Hepatocyte (in vitro differentiated cells): ENCODE data around the gene HTT. TPM values are rescaled to one million over a fixed set of nuclear protein-coding genes. Genes with fewer than 3 reads are reported as not detected.

Experiments
- DNase-seq: peaks from one replicate; pipeline ENCODE4 v3.0.0-alpha.2; 2016; ENCODE audit warnings: low spot score
- H2AFZ ChIP-seq: fragments of 200-600 bp; sonication (generic); 2 replicates; pipeline ENCODE4 v1.6.0; 2016; ENCODE audit warnings: antibody characterized with exemption, mild to moderate bottlenecking
- H3K27ac ChIP-seq: fragments of 200-600 bp; sonication (generic); 2 replicates; pipeline ENCODE4 v1.5.1; 2016; ENCODE audit warnings: mild to moderate bottlenecking
- H3K27me3 ChIP-seq: fragments of 200-600 bp; sonication (generic); 2 replicates; pipeline ENCODE4 v1.6.1; 2016
- H3K36me3 ChIP-seq: fragments of 200-600 bp; sonication (generic); replicated peaks from 2 replicates; pipeline ENCODE4 v1.5.1; 2016; ENCODE audit warnings: low read depth; ENCODE audit not compliant: insufficient read depth
- H3K4me1 ChIP-seq: fragments of 200-600 bp; sonication (generic); 2 replicates; pipeline ENCODE4 v1.5.1; 2016; ENCODE audit warnings: mild to moderate bottlenecking, moderate library complexity; ENCODE audit not compliant: insufficient read depth
- H3K4me2 ChIP-seq: fragments of 200-600 bp; sonication (generic); 2 replicates; pipeline ENCODE4 v1.6.0; 2016
- H3K4me3 ChIP-seq: fragments of 200-600 bp; sonication (generic); 2 replicates; pipeline ENCODE4 v1.5.1; 2016; ENCODE audit warnings: mild to moderate bottlenecking
- H3K79me2 ChIP-seq: fragments of 200-600 bp; sonication (generic); 2 replicates; pipeline ENCODE4 v1.6.0; 2017; ENCODE audit warnings: mild to moderate bottlenecking
- H3K9me2 ChIP-seq: fragments of 200-600 bp; sonication (generic); replicated peaks from 2 replicates; pipeline ENCODE4 v1.6.0; 2017; ENCODE audit warnings: mild to moderate bottlenecking; ENCODE audit not compliant: insufficient read depth
- H3K9me3 ChIP-seq: fragments of 200-600 bp; sonication (generic); 2 replicates; pipeline ENCODE4 v1.5.1; 2016; ENCODE audit warnings: low read depth, mild to moderate bottlenecking
- H4K20me1 ChIP-seq: fragments of 200-600 bp; sonication (generic); 2 replicates; pipeline ENCODE4 v1.6.0; 2016; ENCODE audit warnings: mild to moderate bottlenecking; ENCODE audit not compliant: insufficient read depth, poor library complexity, severe bottlenecking
- EZH2 ChIP-seq: fragments of 200-600 bp; sonication (generic); IDR thresholded peaks from 2 replicates; pipeline ENCODE4 v1.6.1; 2016; ENCODE audit warnings: antibody characterized with exemption, mild to moderate bottlenecking, borderline replicate concordance
- EZH2phosphoT487 ChIP-seq: fragments of 200-600 bp; sonication (generic); IDR thresholded peaks from one replicate; pipeline ENCODE4 v1.6.1; 2018; ENCODE audit warnings: antibody characterized with exemption, mild to moderate bottlenecking, low read depth, moderate library complexity; ENCODE audit not compliant: unreplicated experiment, severe bottlenecking
- WGBS: methylation state at CpG from one replicate; pipeline ENCODE4 v1.1.6; 2016; ENCODE audit warnings: low lambda C conversion rate; ENCODE audit errors: missing lambda C conversion rate; 5-methylcytosine and 5-hydroxymethylcytosine counted together
- polyA plus RNA-seq: library from polyadenylated mRNA; unstranded; fragments of >200 nt; fragmentation: Nextera tagmentation; extraction: Ambion mirVana; gene quantifications from 2 replicates; pipeline ENCODE4 v1.2.1, GENCODE V29; 2016
- total RNA-seq: library from RNA; depleted of rRNA; stranded (reverse); fragments of >200 nt; gene quantifications from 2 replicates; pipeline ENCODE4 v1.2.3, GENCODE V29; 2014
- TF ChIP-seq, protein P1 (sequence below): fragments of 200-600 bp; sonication (generic); IDR thresholded peaks from 2 replicates; pipeline ENCODE4 v1.5.1; 2016; ENCODE audit warnings: antibody characterized with exemption, mild to moderate bottlenecking; ENCODE audit not compliant: poor library complexity

HTT gene
- total and polyA plus RNA-seq, 2 experiments from 2014 or later = 12.4 to 33.9 TPM

DNA sequence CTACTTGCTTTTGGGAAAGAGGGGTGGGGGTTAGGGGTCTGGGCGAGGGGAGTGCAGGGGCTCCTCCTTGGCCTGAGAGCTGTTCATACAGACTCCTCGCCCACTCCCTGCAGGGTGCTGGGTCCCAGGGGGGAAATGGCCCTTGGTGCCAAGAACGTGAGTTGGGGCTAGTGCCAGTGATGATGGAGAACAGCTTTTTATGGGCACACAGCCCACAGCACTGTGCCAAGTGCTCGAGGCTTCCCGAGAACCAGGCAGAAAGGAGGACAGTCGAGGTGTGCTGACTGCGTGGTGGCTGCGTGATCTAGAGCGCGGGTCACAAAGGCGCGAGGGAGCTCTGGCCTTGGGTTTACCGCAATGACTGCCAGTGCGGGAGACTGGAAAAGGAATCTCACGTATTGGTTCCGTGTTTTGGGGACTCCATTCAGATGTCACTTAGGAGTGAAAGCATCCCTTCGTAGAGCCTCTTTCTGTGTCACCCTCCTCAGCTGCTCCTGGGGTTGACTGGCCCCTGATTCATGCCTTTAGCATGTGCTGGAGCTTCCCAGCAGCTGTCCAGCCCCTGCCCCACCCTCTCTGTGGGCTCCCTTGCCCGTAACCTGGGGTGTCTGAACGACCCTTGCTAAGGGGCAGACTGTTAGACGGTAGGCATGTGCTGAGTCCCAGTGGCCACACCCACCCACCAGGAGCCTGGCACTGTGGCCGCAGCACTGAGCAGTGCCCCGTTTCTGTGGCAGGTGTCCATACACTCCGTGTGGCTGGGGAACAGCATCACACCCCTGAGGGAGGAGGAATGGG, 153.6 kb downstream of the HTT start:
- DNase-seq = no peak
- no peaks in the 10 kb centered on the region for H3K79me2 ChIP-seq
- no peak overlapping the region for H3K27ac ChIP-seq
- H3K9me3 ChIP-seq = no peaks in the 10 kb centered on the region
- WGBS = 94% methylated on average over 21 of the region's 23 CpGs
- no peak overlapping the region for H3K4me2 ChIP-seq
- TF ChIP-seq EZH2 (no peak), EZH2phosphoT487 (no peak)
- TF ChIP-seq, protein P1, sequence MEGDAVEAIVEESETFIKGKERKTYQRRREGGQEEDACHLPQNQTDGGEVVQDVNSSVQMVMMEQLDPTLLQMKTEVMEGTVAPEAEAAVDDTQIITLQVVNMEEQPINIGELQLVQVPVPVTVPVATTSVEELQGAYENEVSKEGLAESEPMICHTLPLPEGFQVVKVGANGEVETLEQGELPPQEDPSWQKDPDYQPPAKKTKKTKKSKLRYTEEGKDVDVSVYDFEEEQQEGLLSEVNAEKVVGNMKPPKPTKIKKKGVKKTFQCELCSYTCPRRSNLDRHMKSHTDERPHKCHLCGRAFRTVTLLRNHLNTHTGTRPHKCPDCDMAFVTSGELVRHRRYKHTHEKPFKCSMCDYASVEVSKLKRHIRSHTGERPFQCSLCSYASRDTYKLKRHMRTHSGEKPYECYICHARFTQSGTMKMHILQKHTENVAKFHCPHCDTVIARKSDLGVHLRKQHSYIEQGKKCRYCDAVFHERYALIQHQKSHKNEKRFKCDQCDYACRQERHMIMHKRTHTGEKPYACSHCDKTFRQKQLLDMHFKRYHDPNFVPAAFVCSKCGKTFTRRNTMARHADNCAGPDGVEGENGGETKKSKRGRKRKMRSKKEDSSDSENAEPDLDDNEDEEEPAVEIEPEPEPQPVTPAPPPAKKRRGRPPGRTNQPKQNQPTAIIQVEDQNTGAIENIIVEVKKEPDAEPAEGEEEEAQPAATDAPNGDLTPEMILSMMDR = no peak
- H3K36me3 ChIP-seq = no peaks in the 10 kb centered on the region
- H3K4me1 ChIP-seq = no peaks in the 10 kb centered on the region
- H3K9me2 ChIP-seq = no peaks in the 10 kb centered on the region
- no peak overlapping the region for H3K4me3 ChIP-seq
- no peaks in the 10 kb centered on the region for H3K27me3 ChIP-seq
- no peaks in the 10 kb centered on the region for H4K20me1 ChIP-seq
- no peak overlapping the region for H2AFZ ChIP-seq

DNA sequence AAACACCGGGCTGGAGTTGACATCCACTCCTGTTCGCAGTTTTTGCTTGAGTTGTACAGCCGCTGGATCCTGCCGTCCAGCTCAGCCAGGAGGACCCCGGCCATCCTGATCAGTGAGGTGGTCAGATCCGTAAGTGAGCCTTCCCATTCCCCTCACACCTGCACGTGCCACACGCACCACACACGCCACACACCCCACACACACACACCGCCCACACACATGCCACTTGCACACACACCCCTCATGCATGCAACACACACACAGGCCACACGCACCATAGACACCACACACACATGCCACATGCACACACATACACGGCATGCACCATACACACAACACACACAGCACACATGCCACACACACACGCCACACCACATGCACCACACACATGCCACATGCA, 154.4 kb downstream of the HTT start:
- Histone ChIP-seq H3K9me2 (no peaks in the 10 kb centered on the region), H3K9me3 (no peaks in the 10 kb centered on the region), H3K27me3 (no peaks in the 10 kb centered on the region), H3K79me2 (no peaks in the 10 kb centered on the region), H3K4me3 (no peak overlapping the region), H3K36me3 (no peaks in the 10 kb centered on the region), H2AFZ (no peak overlapping the region), H3K4me1 (no peaks in the 10 kb centered on the region), H3K4me2 (no peak overlapping the region), H4K20me1 (no peaks in the 10 kb centered on the region), H3K27ac (no peak overlapping the region)
- 92% methylated on average over 13 of the region's 13 CpGs for WGBS
- no peak for DNase-seq
- TF ChIP-seq EZH2 (no peak), EZH2phosphoT487 (no peak)
- TF ChIP-seq, protein P1 = no peak

DNA sequence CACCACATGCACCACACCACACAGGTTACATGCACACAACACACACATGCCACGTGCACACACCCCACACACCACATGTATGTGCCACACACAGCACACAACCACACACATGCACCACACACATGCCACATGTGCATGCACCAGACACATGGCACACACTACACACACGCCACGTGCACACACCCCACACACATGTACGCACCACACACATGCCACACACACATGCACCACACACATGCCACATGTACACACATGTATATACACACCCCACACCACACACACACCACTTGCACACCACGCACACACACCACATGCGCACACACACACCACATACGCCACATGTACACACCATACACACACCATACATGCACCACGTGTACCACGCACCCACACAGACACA, 154.8 kb downstream of the HTT start:
- WGBS = 94% methylated on average over 9 of the region's 9 CpGs
- no peaks in the 10 kb centered on the region for H3K9me2 ChIP-seq
- H3K27me3 ChIP-seq = no peaks in the 10 kb centered on the region
- H3K27ac ChIP-seq = no peak overlapping the region
- H3K79me2 ChIP-seq = no peaks in the 10 kb centered on the region
- H3K9me3 ChIP-seq = no peaks in the 10 kb centered on the region
- TF ChIP-seq, protein P1 = no peak
- TF ChIP-seq EZH2 (no peak), EZH2phosphoT487 (no peak)
- H3K4me1 ChIP-seq = no peaks in the 10 kb centered on the region
- no peaks in the 10 kb centered on the region for H4K20me1 ChIP-seq
- no peak overlapping the region for H3K4me2 ChIP-seq
- no peak for DNase-seq
- no peak overlapping the region for H2AFZ ChIP-seq
- H3K36me3 ChIP-seq = no peaks in the 10 kb centered on the region
- H3K4me3 ChIP-seq = no peak overlapping the region
